ENCODE data around the gene GFAP.

GFAP gene

DNA sequence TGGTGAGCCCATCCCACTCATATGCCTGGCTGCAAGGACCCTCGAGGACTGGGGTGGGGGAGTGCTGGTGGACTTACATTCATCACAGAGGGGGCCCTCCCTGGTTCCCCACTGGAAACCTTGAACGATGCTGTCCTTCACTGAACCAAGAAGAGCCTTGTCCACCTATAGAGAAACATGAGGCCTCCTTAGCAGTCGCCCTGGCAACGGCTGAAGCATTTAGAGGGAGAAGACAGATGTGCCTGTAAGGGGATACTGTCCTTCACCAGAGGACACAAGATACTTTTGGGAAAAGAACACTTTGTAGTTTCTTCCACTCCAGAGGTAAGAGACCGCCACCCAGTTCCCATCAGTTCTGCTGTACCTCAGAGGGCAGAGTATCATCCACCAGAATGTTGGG lies 61.1 kb downstream of the GFAP start:
- DNase-seq, result no peak

Data from activated gamma-delta T cell (primary cell).